HepG2 (cell line): ENCODE data around the gene TEX35. TPM values are rescaled to one million over a fixed set of nuclear protein-coding genes. Genes with fewer than 3 reads are reported as not detected.
A peak's percentile ranks its signal among the peaks of the same experiment; 100 is the strongest.

Experiments
- EED ChIP-seq: sonication (generic); formaldehyde crosslinking; IDR thresholded peaks from 2 replicates; pipeline ENCODE4 v1.5.0; 2020; ENCODE audit warnings: mild to moderate bottlenecking, missing genetic modification reagents
- FOXM1 ChIP-seq: sonication (generic); formaldehyde crosslinking; IDR thresholded peaks from 2 replicates; pipeline ENCODE4 v1.5.0; 2020; ENCODE audit warnings: missing genetic modification reagents
- IKZF1 ChIP-seq: fragments of 450-650 bp; IDR thresholded peaks from 2 replicates; pipeline ENCODE4 v1.7.1; 2016
- MTF2 ChIP-seq: sonication (generic); formaldehyde crosslinking; IDR thresholded peaks from 2 replicates; pipeline ENCODE4 v1.5.0; 2020; ENCODE audit warnings: missing genetic modification reagents, borderline replicate concordance
- NFKBIZ ChIP-seq: IDR thresholded peaks from 2 replicates; pipeline ENCODE4 v1.6.1; 2018; ENCODE audit warnings: missing genetic modification reagents, missing compliant biosample characterization
- SRSF9 ChIP-seq: fragments of 200-400 bp; formaldehyde crosslinking; IDR thresholded peaks from 2 replicates; pipeline ENCODE4 v1.6.1; 2018; ENCODE audit warnings: borderline replicate concordance, mild to moderate bottlenecking, low read depth, low read length; ENCODE audit not compliant: insufficient read depth, poor library complexity, severe bottlenecking
- TARDBP ChIP-seq: sonication (generic); formaldehyde crosslinking; IDR thresholded peaks from 2 replicates; pipeline ENCODE4 v1.8.0; 2022; ENCODE audit warnings: mild to moderate bottlenecking, missing genetic modification reagents
- ZNF224 ChIP-seq: sonication (generic); formaldehyde crosslinking; IDR thresholded peaks from 2 replicates; pipeline ENCODE4 v1.5.0; 2020; ENCODE audit warnings: mild to moderate bottlenecking, missing genetic modification reagents
- ZNF282 ChIP-seq: fragments of 450-650 bp; IDR thresholded peaks from 2 replicates; pipeline ENCODE4 v1.6.1; 2018; ENCODE audit not compliant: partially characterized antibody
- ZNF34 ChIP-seq: sonication (generic); formaldehyde crosslinking; IDR thresholded peaks from 2 replicates; pipeline ENCODE4 v1.4.0; 2020; ENCODE audit warnings: mild to moderate bottlenecking, missing genetic modification reagents, borderline replicate concordance
- ZSCAN29 ChIP-seq: sonication (generic); formaldehyde crosslinking; conservative IDR thresholded peaks from 2 replicates; pipeline ENCODE4 v1.4.0; 2020; ENCODE audit warnings: mild to moderate bottlenecking, missing genetic modification reagents
- polyA plus RNA-seq, 8 experiments: library from polyadenylated mRNA; depleted of rRNA in 3 of 8; stranded (reverse) in 7 of 8; unstranded in 1 of 8; fragments of >200 nt; fragmentation: Illumina TruSeq in 4 of 8; extraction: Trizol in 4 of 8; gene quantifications; 2 replicates each; pipeline versions ENCODE4 v1.2.1 to v1.2.3, GENCODE V29; 2011 to 2016; ENCODE audit warnings: low read depth in 4 of 8, missing spikeins in 1 of 8, mixed read lengths in 1 of 8; ENCODE audit not compliant: insufficient read depth in 1 of 8
- total RNA-seq, 5 experiments: library from RNA; depleted of rRNA; stranded (reverse); fragments of >200 nt; fragmentation: Illumina TruSeq; extraction: Trizol; gene quantifications; 2 replicates each; pipeline ENCODE4 v1.2.3, GENCODE V29; 2016; ENCODE audit warnings: low read depth in 1 of 5
- TF ChIP-seq, protein P1 (sequence below): sonication (generic); formaldehyde crosslinking; IDR thresholded peaks from 2 replicates; pipeline ENCODE4 v1.5.0; 2020; ENCODE audit warnings: missing genetic modification reagents, mild to moderate bottlenecking, borderline replicate concordance
- TF ChIP-seq, protein P2 (sequence below): sonication (generic); formaldehyde crosslinking; IDR thresholded peaks from 2 replicates; pipeline ENCODE4 v1.8.0; 2022; ENCODE audit warnings: mild to moderate bottlenecking, missing genetic modification reagents; ENCODE audit not compliant: insufficient replicate concordance
- TF ChIP-seq, protein P3 (sequence below): sonication (generic); formaldehyde crosslinking; IDR thresholded peaks from 2 replicates; pipeline ENCODE4 v1.4.0; 2020; ENCODE audit warnings: mild to moderate bottlenecking, low read depth, missing genetic modification reagents
- TF ChIP-seq, protein P4 (sequence below): sonication (generic); formaldehyde crosslinking; IDR thresholded peaks from 2 replicates; pipeline ENCODE4 v1.4.0; 2020; ENCODE audit warnings: missing genetic modification reagents, mild to moderate bottlenecking, borderline replicate concordance

The TEX35 gene
- total and polyA plus RNA-seq, 2 of the 13 experiments (the other 11 are each of a cell fraction or from before 2014, with no cell fraction given): not detected

GRCh38 chr1:178541829-178542553, 29.1 kb downstream of the TEX35 start (continued):
- TF ChIP-seq, protein P1, sequence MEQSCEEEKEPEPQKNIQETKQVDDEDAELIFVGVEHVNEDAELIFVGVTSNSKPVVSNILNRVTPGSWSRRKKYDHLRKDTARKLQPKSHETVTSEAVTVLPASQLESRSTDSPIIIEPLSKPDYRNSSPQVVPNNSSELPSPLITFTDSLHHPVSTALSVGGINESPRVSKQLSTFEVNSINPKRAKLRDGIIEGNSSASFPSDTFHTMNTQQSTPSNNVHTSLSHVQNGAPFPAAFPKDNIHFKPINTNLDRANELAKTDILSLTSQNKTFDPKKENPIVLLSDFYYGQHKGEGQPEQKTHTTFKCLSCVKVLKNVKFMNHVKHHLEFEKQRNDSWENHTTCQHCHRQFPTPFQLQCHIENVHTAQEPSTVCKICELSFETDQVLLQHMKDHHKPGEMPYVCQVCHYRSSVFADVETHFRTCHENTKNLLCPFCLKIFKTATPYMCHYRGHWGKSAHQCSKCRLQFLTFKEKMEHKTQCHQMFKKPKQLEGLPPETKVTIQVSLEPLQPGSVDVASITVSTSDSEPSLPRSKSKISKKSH (CRISPR knock-in tag): peak; percentile 81; the same call in 1 of the 2 replicates
- TF ChIP-seq NFKBIZ (CRISPR knock-in tag) (no peak), TARDBP (peak; percentile 22; the same call in 1 of the 2 replicates), ZNF34 (CRISPR knock-in tag) (no peak), FOXM1 (peak; percentile 23; the same call in 1 of the 2 replicates), ZSCAN29 (CRISPR knock-in tag) (no peak), ZNF282 (no peak), IKZF1 (no peak), SRSF9 (no peak), ZNF224 (CRISPR knock-in tag) (no peak; the same call in 1 of the 2 replicates), MTF2 (CRISPR knock-in tag) (no peak), EED (CRISPR knock-in tag) (no peak)
- TF ChIP-seq, protein P2, sequence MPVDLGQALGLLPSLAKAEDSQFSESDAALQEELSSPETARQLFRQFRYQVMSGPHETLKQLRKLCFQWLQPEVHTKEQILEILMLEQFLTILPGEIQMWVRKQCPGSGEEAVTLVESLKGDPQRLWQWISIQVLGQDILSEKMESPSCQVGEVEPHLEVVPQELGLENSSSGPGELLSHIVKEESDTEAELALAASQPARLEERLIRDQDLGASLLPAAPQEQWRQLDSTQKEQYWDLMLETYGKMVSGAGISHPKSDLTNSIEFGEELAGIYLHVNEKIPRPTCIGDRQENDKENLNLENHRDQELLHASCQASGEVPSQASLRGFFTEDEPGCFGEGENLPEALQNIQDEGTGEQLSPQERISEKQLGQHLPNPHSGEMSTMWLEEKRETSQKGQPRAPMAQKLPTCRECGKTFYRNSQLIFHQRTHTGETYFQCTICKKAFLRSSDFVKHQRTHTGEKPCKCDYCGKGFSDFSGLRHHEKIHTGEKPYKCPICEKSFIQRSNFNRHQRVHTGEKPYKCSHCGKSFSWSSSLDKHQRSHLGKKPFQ: peak; percentile 85
- TF ChIP-seq, protein P3, sequence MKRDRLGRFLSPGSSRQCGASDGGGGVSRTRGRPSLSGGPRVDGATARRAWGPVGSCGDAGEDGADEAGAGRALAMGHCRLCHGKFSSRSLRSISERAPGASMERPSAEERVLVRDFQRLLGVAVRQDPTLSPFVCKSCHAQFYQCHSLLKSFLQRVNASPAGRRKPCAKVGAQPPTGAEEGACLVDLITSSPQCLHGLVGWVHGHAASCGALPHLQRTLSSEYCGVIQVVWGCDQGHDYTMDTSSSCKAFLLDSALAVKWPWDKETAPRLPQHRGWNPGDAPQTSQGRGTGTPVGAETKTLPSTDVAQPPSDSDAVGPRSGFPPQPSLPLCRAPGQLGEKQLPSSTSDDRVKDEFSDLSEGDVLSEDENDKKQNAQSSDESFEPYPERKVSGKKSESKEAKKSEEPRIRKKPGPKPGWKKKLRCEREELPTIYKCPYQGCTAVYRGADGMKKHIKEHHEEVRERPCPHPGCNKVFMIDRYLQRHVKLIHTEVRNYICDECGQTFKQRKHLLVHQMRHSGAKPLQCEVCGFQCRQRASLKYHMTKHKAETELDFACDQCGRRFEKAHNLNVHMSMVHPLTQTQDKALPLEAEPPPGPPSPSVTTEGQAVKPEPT: 0 out of 2 replicates have a peak, but pooled peaks have one; percentile 53
- TF ChIP-seq, protein P4, sequence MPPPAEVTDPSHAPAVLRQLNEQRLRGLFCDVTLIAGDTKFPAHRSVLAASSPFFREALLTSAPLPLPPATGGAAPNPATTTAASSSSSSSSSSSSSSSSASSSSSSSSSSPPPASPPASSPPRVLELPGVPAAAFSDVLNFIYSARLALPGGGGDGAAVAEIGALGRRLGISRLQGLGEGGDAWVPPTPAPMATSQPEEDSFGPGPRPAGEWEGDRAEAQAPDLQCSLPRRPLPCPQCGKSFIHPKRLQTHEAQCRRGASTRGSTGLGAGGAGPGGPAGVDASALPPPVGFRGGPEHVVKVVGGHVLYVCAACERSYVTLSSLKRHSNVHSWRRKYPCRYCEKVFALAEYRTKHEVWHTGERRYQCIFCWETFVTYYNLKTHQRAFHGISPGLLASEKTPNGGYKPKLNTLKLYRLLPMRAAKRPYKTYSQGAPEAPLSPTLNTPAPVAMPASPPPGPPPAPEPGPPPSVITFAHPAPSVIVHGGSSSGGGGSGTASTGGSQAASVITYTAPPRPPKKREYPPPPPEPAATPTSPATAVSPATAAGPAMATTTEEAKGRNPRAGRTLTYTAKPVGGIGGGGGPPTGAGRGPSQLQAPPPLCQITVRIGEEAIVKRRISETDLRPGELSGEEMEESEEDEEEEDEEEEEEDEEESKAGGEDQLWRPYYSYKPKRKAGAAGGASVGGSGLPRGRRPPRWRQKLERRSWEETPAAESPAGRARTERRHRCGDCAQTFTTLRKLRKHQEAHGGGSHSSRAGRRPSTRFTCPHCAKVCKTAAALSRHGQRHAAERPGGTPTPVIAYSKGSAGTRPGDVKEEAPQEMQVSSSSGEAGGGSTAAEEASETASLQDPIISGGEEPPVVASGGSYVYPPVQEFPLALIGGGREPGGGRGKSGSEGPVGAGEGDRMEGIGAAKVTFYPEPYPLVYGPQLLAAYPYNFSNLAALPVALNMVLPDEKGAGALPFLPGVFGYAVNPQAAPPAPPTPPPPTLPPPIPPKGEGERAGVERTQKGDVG (CRISPR knock-in tag): no peak
